Measurements from ENCODE around the gene CNN3. TPM values are rescaled to one million over a fixed set of nuclear protein-coding genes. Genes with fewer than 3 reads are reported as not detected.

The CNN3 gene
- total and polyA plus RNA-seq, 2 donors from 2014 or later = 232 to 291 TPM

GRCh38 chr1:94898491-94899385 is 28.2 kb downstream of the CNN3 start:
- Histone ChIP-seq H3K9me3 (ENCODE audit: control insufficient read depth in 2 of 3, insufficient read depth in 1 of 3, low read length in 3 of 3) (no peaks in the 10 kb centered on the region), H3K36me3 (ENCODE audit: control insufficient read depth in 2 of 3, insufficient read depth in 3 of 3, low read length in 3 of 3) (peaks cover 20 to 59% (median 39%) of the 10 kb centered on the region in 3 donors), H3K4me3 (ENCODE audit: low read length in 3 of 3) (no peak overlapping the region), H3K27ac (ENCODE audit: low read depth in 2 of 2, low read length in 2 of 2) (peak overlapping the region; percentile 26 to 72), H3K27me3 (ENCODE audit: control insufficient read depth, insufficient read depth, low read length) (no peaks in the 10 kb centered on the region), H3K9ac (ENCODE audit: low read length in 3 of 3) (no peak overlapping the region), H3K4me1 (ENCODE audit: control insufficient read depth in 2 of 3, insufficient read depth in 2 of 3, low read depth in 1 of 3, low read length in 3 of 3) (peaks cover 0 to 43% (median 12%) of the 10 kb centered on the region in 3 donors)
- intact Hi-C loops (cut with DNase I) = no loop called here
- TF ChIP-seq, protein P1, sequence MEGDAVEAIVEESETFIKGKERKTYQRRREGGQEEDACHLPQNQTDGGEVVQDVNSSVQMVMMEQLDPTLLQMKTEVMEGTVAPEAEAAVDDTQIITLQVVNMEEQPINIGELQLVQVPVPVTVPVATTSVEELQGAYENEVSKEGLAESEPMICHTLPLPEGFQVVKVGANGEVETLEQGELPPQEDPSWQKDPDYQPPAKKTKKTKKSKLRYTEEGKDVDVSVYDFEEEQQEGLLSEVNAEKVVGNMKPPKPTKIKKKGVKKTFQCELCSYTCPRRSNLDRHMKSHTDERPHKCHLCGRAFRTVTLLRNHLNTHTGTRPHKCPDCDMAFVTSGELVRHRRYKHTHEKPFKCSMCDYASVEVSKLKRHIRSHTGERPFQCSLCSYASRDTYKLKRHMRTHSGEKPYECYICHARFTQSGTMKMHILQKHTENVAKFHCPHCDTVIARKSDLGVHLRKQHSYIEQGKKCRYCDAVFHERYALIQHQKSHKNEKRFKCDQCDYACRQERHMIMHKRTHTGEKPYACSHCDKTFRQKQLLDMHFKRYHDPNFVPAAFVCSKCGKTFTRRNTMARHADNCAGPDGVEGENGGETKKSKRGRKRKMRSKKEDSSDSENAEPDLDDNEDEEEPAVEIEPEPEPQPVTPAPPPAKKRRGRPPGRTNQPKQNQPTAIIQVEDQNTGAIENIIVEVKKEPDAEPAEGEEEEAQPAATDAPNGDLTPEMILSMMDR (IDR thresholded peaks at IDR 0.05; ENCODE audit: borderline replicate concordance, extremely low read depth, insufficient read depth) = no peak
- DNase-seq (no peak), FAIRE-seq (no peak)

- DNase-seq = no peak
- FAIRE-seq = no peak
- H3K9me3 ChIP-seq (ENCODE audit: control insufficient read depth in 2 of 3, insufficient read depth in 1 of 3, low read length in 3 of 3) = no peaks in the 10 kb centered on the region
- intact Hi-C loops (cut with DNase I) = no loop called here
- H3K9ac ChIP-seq (ENCODE audit: low read length in 3 of 3) = no peak overlapping the region
- TF ChIP-seq, protein P1 (IDR thresholded peaks at IDR 0.05; ENCODE audit: borderline replicate concordance, extremely low read depth, insufficient read depth) = no peak
- no peak overlapping the region for H3K4me3 ChIP-seq (ENCODE audit: low read length in 3 of 3)
- H3K4me1 ChIP-seq (ENCODE audit: control insufficient read depth in 2 of 3, insufficient read depth in 2 of 3, low read depth in 1 of 3, low read length in 3 of 3) = peaks cover 0 to 24% (median 3%) of the 10 kb centered on the region in 3 donors
- no peak overlapping the region for H3K27ac ChIP-seq (ENCODE audit: low read depth in 2 of 2, low read length in 2 of 2)
- peaks cover 13 to 58% (median 33%) of the 10 kb centered on the region in 3 donors for H3K36me3 ChIP-seq (ENCODE audit: control insufficient read depth in 2 of 3, insufficient read depth in 3 of 3, low read length in 3 of 3)
- H3K27me3 ChIP-seq (ENCODE audit: control insufficient read depth, insufficient read depth, low read length) = no peaks in the 10 kb centered on the region
These were observed 31.4 kb downstream of the CNN3 start for GRCh38 chr1:94895518-94895917.

- H3K9me3 ChIP-seq (ENCODE audit: control insufficient read depth in 2 of 3, insufficient read depth in 1 of 3, low read length in 3 of 3) = no peaks in the 10 kb centered on the region
- no peak overlapping the region for H3K4me3 ChIP-seq (ENCODE audit: low read length in 3 of 3)
- DNase-seq = no peak
- no peak for FAIRE-seq
- H3K36me3 ChIP-seq (ENCODE audit: control insufficient read depth in 2 of 3, insufficient read depth in 3 of 3, low read length in 3 of 3) = peaks cover 12 to 55% (median 31%) of the 10 kb centered on the region in 3 donors
- H3K27me3 ChIP-seq (ENCODE audit: control insufficient read depth, insufficient read depth, low read length) = no peaks in the 10 kb centered on the region
- intact Hi-C loops (cut with DNase I) = no loop called here
- H3K4me1 ChIP-seq (ENCODE audit: control insufficient read depth in 2 of 3, insufficient read depth in 2 of 3, low read depth in 1 of 3, low read length in 3 of 3) = peaks cover 0 to 20% (median 3%) of the 10 kb centered on the region in 3 donors
- TF ChIP-seq, protein P1 (IDR thresholded peaks at IDR 0.05; ENCODE audit: borderline replicate concordance, extremely low read depth, insufficient read depth) = no peak
- H3K9ac ChIP-seq (ENCODE audit: low read length in 3 of 3) = no peak overlapping the region
- H3K27ac ChIP-seq (ENCODE audit: low read depth in 2 of 2, low read length in 2 of 2) = peak overlapping the region in 1 of 2 donors; percentile 7
These were observed 32.3 kb downstream of the CNN3 start for GRCh38 chr1:94894630-94895029.

Data from kidney (tissue), 14 donors.